GM18499 (cell line): ENCODE measurements around the gene NFKB2.

Source experiments
- ATAC-seq: cut with Tn5 transposase; IDR thresholded peaks from one replicate; pipeline ENCODE4 v1.9.1; 2021; ENCODE audit warnings: moderate number of reproducible peaks; ENCODE audit not compliant: insufficient read depth, unreplicated experiment

The NFKB2 gene

GRCh38 chr10:102407425-102408130 is 12.1 kb downstream of the NFKB2 start:
- ATAC-seq = no peak

- ATAC-seq = no peak
Measured at GRCh38 chr10:102408131-102408727, 12.7 kb downstream of the NFKB2 start.

- ATAC-seq = no peak
Measured at GRCh38 chr10:102408728-102409603, 13.5 kb downstream of the NFKB2 start.

GRCh38 chr10:102409604-102410428 is 14.3 kb downstream of the NFKB2 start:
- ATAC-seq = no peak

GRCh38 chr10:102410429-102411073 is 15.0 kb downstream of the NFKB2 start:
- ATAC-seq = no peak

GRCh38 chr10:102411341-102412255 is 16.1 kb downstream of the NFKB2 start:
- no peak for ATAC-seq

GRCh38 chr10:102412293-102412692 is 16.8 kb downstream of the NFKB2 start:
- no peak for ATAC-seq

- ATAC-seq = no peak
Measured at GRCh38 chr10:102413053-102413705, 17.7 kb downstream of the NFKB2 start.

GRCh38 chr10:102413806-102414561 is 18.5 kb downstream of the NFKB2 start:
- no peak for ATAC-seq

GRCh38 chr10:102414749-102415148 is 19.2 kb downstream of the NFKB2 start:
- no peak for ATAC-seq

- ATAC-seq = no peak
Measured at GRCh38 chr10:102416283-102416682, 20.8 kb downstream of the NFKB2 start.

GRCh38 chr10:102416695-102417094 is 21.2 kb downstream of the NFKB2 start:
- no peak for ATAC-seq

- ATAC-seq = no peak
Measured at GRCh38 chr10:102418622-102419268, 23.2 kb downstream of the NFKB2 start, which contains the start of gene PSD. PSD (minus strand) TSS chr10:102418785; CDS start chr10:102417038, 1,747 bp downstream.

GRCh38 chr10:102419269-102420180 is 24.0 kb downstream of the NFKB2 start:
- ATAC-seq = no peak

- ATAC-seq = no peak
Measured at GRCh38 chr10:102420181-102420713, 24.7 kb downstream of the NFKB2 start.
